GM12878 (cell line): ENCODE measurements around the gene LRP1. TPM values are rescaled to one million over a fixed set of nuclear protein-coding genes. Genes with fewer than 3 reads are reported as not detected.

Experiments used
- ATAC-seq: fragments of 200-7000 bp; cut with Tn5 transposase; 3 replicates; pipeline ENCODE4 v1.9.1; 2020; ENCODE audit warnings: mild to moderate bottlenecking, moderate library complexity
- BruUV-seq: library from RNA; stranded (reverse); fragments of 400-500 nt; replicated peaks from 2 replicates; lab custom pipeline; 2021; lab: Mats Ljungman, UMichigan
- CTCF ChIA-PET: fragments of 300-600 bp; sonication (Branson Sonifier 250); formaldehyde crosslinking; extraction: SDS; loops from one replicate; lab custom pipeline; 2021; ENCODE audit warnings: inconsistent platforms; lab: Yijun Ruan, JAX
- POLR2A ChIA-PET: fragments of 350-600 bp; formaldehyde crosslinking; extraction: SDS; loops from one replicate; lab custom pipeline; 2021; ENCODE audit warnings: inconsistent platforms; lab: Charles Lee
- RAD21 ChIA-PET: fragments of 300-600 bp; sonication (Branson Sonifier 250); formaldehyde crosslinking; loops from one replicate; lab custom pipeline; 2023; ENCODE audit warnings: antibody characterized with exemption; ENCODE audit not compliant: unreplicated experiment; lab: Charles Lee
- SMC1A ChIA-PET: fragments of 300-600 bp; sonication (Branson Sonifier 250); formaldehyde crosslinking; loops from one replicate; lab custom pipeline; 2023; ENCODE audit not compliant: unreplicated experiment, uncharacterized antibody; lab: Charles Lee
- DNase-seq: peaks from one replicate; pipeline ENCODE4 v3.0.0-alpha.2; 2011; ENCODE audit warnings: low read depth, low spot score
- FAIRE-seq: peaks from 3 replicates; lab custom pipeline; 2011; peaks lifted over from hg19 to GRCh38; lab: Jason Lieb, UNC
- H2AFZ ChIP-seq: 2 replicates; pipeline ENCODE4 v1.6.0; 2011; ENCODE audit warnings: low read depth, low read length, control low read depth; ENCODE audit not compliant: control insufficient read depth
- H3K27ac ChIP-seq: 2 replicates; pipeline ENCODE4 v1.5.1; 2011; ENCODE audit warnings: control low read depth; ENCODE audit not compliant: control insufficient read depth, insufficient read depth
- H3K27me3 ChIP-seq, 2 experiments: replicated peaks in 1 of 2; 2 replicates each; pipeline versions ENCODE4 v1.6.0 to v1.6.1; 2011; ENCODE audit warnings: low read length in 1 of 2; ENCODE audit not compliant: control insufficient read depth in 2 of 2, insufficient read depth in 2 of 2
- H3K36me3 ChIP-seq, 2 experiments: 2 replicates each; pipeline ENCODE4 v1.5.1; 2011; ENCODE audit warnings: low read length in 1 of 2; ENCODE audit not compliant: control insufficient read depth in 2 of 2, insufficient read depth in 2 of 2
- H3K4me1 ChIP-seq: 2 replicates; pipeline ENCODE4 v1.6.1; 2011; ENCODE audit warnings: mild to moderate bottlenecking, low read length, moderate library complexity, mixed read lengths; ENCODE audit not compliant: control insufficient read depth, insufficient read depth
- H3K4me2 ChIP-seq: 2 replicates; pipeline ENCODE4 v1.6.0; 2011; ENCODE audit warnings: control low read depth; ENCODE audit not compliant: control insufficient read depth, insufficient read depth
- H3K4me3 ChIP-seq: fragments of 200-600 bp; sonication (generic); 2 replicates; pipeline ENCODE4 v1.5.1; 2016
- H3K79me2 ChIP-seq: 2 replicates; pipeline ENCODE4 v1.6.0; 2011; ENCODE audit warnings: low read length; ENCODE audit not compliant: control insufficient read depth, insufficient read depth
- H3K9ac ChIP-seq: 2 replicates; pipeline ENCODE4 v1.8.0; 2011; ENCODE audit warnings: low read length, control low read depth, mixed read lengths; ENCODE audit not compliant: control insufficient read depth, insufficient read depth
- H3K9me3 ChIP-seq: replicated peaks from 3 replicates; pipeline ENCODE4 v1.5.1; 2011; ENCODE audit warnings: mild to moderate bottlenecking, low read length; ENCODE audit not compliant: control insufficient read depth, insufficient read depth
- H4K20me1 ChIP-seq: 2 replicates; pipeline ENCODE4 v1.6.0; 2011; ENCODE audit not compliant: control insufficient read depth, insufficient read depth
- FOS ChIP-seq: IDR thresholded peaks from 3 replicates; pipeline ENCODE4 v1.6.1; 2011; ENCODE audit warnings: borderline replicate concordance; ENCODE audit not compliant: insufficient read length; ENCODE audit errors: extremely low read depth
- IRF4 ChIP-seq: IDR thresholded peaks from 2 replicates; pipeline ENCODE4 v1.6.1; 2011; ENCODE audit warnings: low read depth, low read length
- MTA2 ChIP-seq: fragments of 450-650 bp; IDR thresholded peaks from 2 replicates; pipeline ENCODE4 v1.6.1; 2016; ENCODE audit warnings: low read depth, mild to moderate bottlenecking, moderate library complexity
- NFYA ChIP-seq: IDR thresholded peaks from 2 replicates; pipeline ENCODE4 v1.6.1; 2011; ENCODE audit warnings: low read depth, mild to moderate bottlenecking, low read length, improper control_type of control experiment, borderline replicate concordance
- NR2F1 ChIP-seq: fragments of 450-650 bp; conservative IDR thresholded peaks from 2 replicates; pipeline ENCODE4 v1.6.1; 2017; ENCODE audit warnings: mild to moderate bottlenecking
- RBBP5 ChIP-seq: fragments of 200-600 bp; sonication (generic); conservative IDR thresholded peaks from 2 replicates; pipeline ENCODE4 v1.6.1; 2016
- RFX5 ChIP-seq: IDR thresholded peaks from 2 replicates; pipeline ENCODE4 v1.6.1; 2011; ENCODE audit warnings: low read depth, low read length, improper control_type of control experiment
- SMAD5 ChIP-seq: IDR thresholded peaks from 2 replicates; pipeline ENCODE4 v1.6.1; 2016; ENCODE audit warnings: antibody characterized with exemption, low read depth
- TCF3 ChIP-seq: IDR thresholded peaks from 2 replicates; pipeline ENCODE4 v1.6.1; 2012; ENCODE audit warnings: low read depth, mild to moderate bottlenecking, low read length, borderline replicate concordance; ENCODE audit not compliant: insufficient read depth
- ZNF24 ChIP-seq: fragments of 450-650 bp; IDR thresholded peaks from 2 replicates; pipeline ENCODE4 v1.6.1; 2017; ENCODE audit warnings: antibody characterized with exemption, mild to moderate bottlenecking
- ZNF687 ChIP-seq: fragments of 450-650 bp; IDR thresholded peaks from 2 replicates; pipeline ENCODE4 v1.6.1; 2017; ENCODE audit warnings: mild to moderate bottlenecking, moderate library complexity
- WGBS: methylation state at CpG from one replicate; pipeline ENCODE4 v1.1.6; 2016; ENCODE audit warnings: low lambda C conversion rate; ENCODE audit not compliant: insufficient replicate concordance, insufficient coverage; ENCODE audit errors: missing lambda C conversion rate; 5-methylcytosine and 5-hydroxymethylcytosine counted together
- in situ Hi-C: fragments of 300-500 bp; cut with MboI; formaldehyde crosslinking; loops from 9 replicates; pipeline ENCODE4 v1.14.3; 2018; ENCODE audit warnings: mixed read lengths
- intact Hi-C: fragments of 100-400 bp; cut with micrococcal nuclease; formaldehyde crosslinking; loops from one replicate; pipeline ENCODE4 v1.14.2; 2022; ENCODE audit not compliant: unreplicated experiment
- polyA plus RNA-seq, 11 experiments: library from polyadenylated mRNA; depleted of rRNA in 4 of 11; unstranded in 6 of 11; stranded (reverse) in 5 of 11; fragments of >200 nt; fragmentation: Nextera tagmentation in 4 of 11; fragmentation: Illumina TruSeq in 1 of 11; extraction: Ambion mirVana in 4 of 11; extraction: Trizol in 1 of 11; gene quantifications; 1 replicate in 1 of 11; 2 replicates in 10 of 11; pipeline versions ENCODE4 v1.2.1 to v1.2.3, GENCODE V29; 2011 to 2016; ENCODE audit warnings: inconsistent platforms in 2 of 11, missing spikeins in 2 of 11, low read depth in 1 of 11
- total RNA-seq, 4 experiments: library from RNA; depleted of rRNA in 3 of 4; stranded (reverse); fragments of >200 nt in 3 of 4; fragmentation: Illumina TruSeq in 1 of 4; extraction: Trizol in 1 of 4; gene quantifications; 2 replicates each; pipeline versions ENCODE4 v1.2.1 to v1.2.3, GENCODE V29; 2013 to 2021
- TF ChIP-seq, protein P1 (sequence below): IDR thresholded peaks from 2 replicates; pipeline ENCODE4 v1.6.1; 2012; ENCODE audit warnings: low read depth, low read length, improper control_type of control experiment
- TF ChIP-seq, protein P2 (sequence below): fragments of 450-650 bp; formaldehyde crosslinking; IDR thresholded peaks from 2 replicates; pipeline ENCODE4 v1.4.0; 2022; ENCODE audit warnings: mild to moderate bottlenecking, moderate library complexity

Gene LRP1
- total and polyA plus RNA-seq, 10 of the 15 experiments (the other 5 are each of a cell fraction or from before 2014, with no cell fraction given) = under 0.01 to 1.1 (median 0.20) TPM; not detected in 2

- no peaks in the 10 kb centered on the region for H3K9me3 ChIP-seq
- no peak overlapping the region for H3K27ac ChIP-seq
- no peak overlapping the region for H2AFZ ChIP-seq
- H3K36me3 ChIP-seq = no peaks in the 10 kb centered on the region
- H3K4me1 ChIP-seq = peaks cover 4% of the 10 kb centered on the region; the same call in 1 of the 2 replicates
- in situ Hi-C loops = no loop called here
- SMC1A ChIA-PET = no interaction called here
- H3K79me2 ChIP-seq = no peaks in the 10 kb centered on the region
- CTCF ChIA-PET = interaction anchor here (1.0 to 1.2 kb wide), 2 partner anchors 24 to 34 kb away, joined by 3 to 4 read pairs; no protein-coding TSS in a partner anchor
- no peak overlapping the region for H3K4me3 ChIP-seq
- DNase-seq = no peak
- H4K20me1 ChIP-seq = no peaks in the 10 kb centered on the region
- intact Hi-C loops = no loop called here
- H3K4me2 ChIP-seq = no peak overlapping the region
- no TSS peak for BruUV-seq
- ATAC-seq = no peak
- 30% methylated on average over 4 of the region's 4 CpGs for WGBS
- FAIRE-seq = no peak
- RAD21 ChIA-PET = no interaction called here
- no peak overlapping the region for H3K9ac ChIP-seq
- H3K27me3 ChIP-seq = no peaks in the 10 kb centered on the region
- POLR2A ChIA-PET = no interaction called here
- TF ChIP-seq, protein P1, sequence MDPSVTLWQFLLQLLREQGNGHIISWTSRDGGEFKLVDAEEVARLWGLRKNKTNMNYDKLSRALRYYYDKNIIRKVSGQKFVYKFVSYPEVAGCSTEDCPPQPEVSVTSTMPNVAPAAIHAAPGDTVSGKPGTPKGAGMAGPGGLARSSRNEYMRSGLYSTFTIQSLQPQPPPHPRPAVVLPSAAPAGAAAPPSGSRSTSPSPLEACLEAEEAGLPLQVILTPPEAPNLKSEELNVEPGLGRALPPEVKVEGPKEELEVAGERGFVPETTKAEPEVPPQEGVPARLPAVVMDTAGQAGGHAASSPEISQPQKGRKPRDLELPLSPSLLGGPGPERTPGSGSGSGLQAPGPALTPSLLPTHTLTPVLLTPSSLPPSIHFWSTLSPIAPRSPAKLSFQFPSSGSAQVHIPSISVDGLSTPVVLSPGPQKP = no peak
- TF ChIP-seq TCF3 = no peak
- no peak for TF ChIP-seq SMAD5
- TF ChIP-seq RBBP5 = no peak
- TF ChIP-seq MTA2 = no peak
- no peak for TF ChIP-seq NFYA
- no peak for TF ChIP-seq NR2F1
- TF ChIP-seq ZNF24 = no peak
- TF ChIP-seq, protein P2, sequence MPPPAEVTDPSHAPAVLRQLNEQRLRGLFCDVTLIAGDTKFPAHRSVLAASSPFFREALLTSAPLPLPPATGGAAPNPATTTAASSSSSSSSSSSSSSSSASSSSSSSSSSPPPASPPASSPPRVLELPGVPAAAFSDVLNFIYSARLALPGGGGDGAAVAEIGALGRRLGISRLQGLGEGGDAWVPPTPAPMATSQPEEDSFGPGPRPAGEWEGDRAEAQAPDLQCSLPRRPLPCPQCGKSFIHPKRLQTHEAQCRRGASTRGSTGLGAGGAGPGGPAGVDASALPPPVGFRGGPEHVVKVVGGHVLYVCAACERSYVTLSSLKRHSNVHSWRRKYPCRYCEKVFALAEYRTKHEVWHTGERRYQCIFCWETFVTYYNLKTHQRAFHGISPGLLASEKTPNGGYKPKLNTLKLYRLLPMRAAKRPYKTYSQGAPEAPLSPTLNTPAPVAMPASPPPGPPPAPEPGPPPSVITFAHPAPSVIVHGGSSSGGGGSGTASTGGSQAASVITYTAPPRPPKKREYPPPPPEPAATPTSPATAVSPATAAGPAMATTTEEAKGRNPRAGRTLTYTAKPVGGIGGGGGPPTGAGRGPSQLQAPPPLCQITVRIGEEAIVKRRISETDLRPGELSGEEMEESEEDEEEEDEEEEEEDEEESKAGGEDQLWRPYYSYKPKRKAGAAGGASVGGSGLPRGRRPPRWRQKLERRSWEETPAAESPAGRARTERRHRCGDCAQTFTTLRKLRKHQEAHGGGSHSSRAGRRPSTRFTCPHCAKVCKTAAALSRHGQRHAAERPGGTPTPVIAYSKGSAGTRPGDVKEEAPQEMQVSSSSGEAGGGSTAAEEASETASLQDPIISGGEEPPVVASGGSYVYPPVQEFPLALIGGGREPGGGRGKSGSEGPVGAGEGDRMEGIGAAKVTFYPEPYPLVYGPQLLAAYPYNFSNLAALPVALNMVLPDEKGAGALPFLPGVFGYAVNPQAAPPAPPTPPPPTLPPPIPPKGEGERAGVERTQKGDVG (CRISPR knock-in tag) = no peak
- TF ChIP-seq FOS = no peak
- TF ChIP-seq ZNF687 = no peak
- no peak for TF ChIP-seq IRF4
- no peak for TF ChIP-seq RFX5
Observed at GRCh38 chr12:57158665-57159064, 30.4 kb downstream of the LRP1 start.
